Tibial artery (tissue), 4 donors: ENCODE data around the gene KCNJ1.

Experiments
- DNase-seq, 2 donors: peaks; one replicate each; pipeline ENCODE4 v3.0.0-alpha.2; 2019
- H3K27ac ChIP-seq, 2 donors: fragments of 200-600 bp; sonication (generic) in 1 of 2; 1 replicate in 1 of 2; 2 replicates in 1 of 2; pipeline ENCODE4 v1.5.1; 2018 to 2019; ENCODE audit warnings: mild to moderate bottlenecking in 1 of 2
- H3K27me3 ChIP-seq, 2 donors: fragments of 200-600 bp; sonication (generic) in 1 of 2; one replicate each; pipeline versions ENCODE4 v1.5.1 to v1.6.0; 2016 to 2019
- H3K36me3 ChIP-seq, 3 donors: fragments of 200-600 bp; sonication (generic) in 2 of 3; one replicate each; pipeline ENCODE4 v1.5.1; 2016 to 2019; ENCODE audit warnings: mild to moderate bottlenecking in 2 of 3
- H3K4me1 ChIP-seq, 4 donors: fragments of 200-600 bp; sonication (generic) in 2 of 4; 1 replicate in 3 of 4; 2 replicates in 1 of 4; pipeline ENCODE4 v1.5.1; 2016 to 2019
- H3K4me3 ChIP-seq, 2 donors: fragments of 200-600 bp; sonication (generic) in 1 of 2; 1 replicate in 1 of 2; 2 replicates in 1 of 2; pipeline ENCODE4 v1.5.1; 2018 to 2019; ENCODE audit warnings: mild to moderate bottlenecking in 2 of 2
- H3K9me3 ChIP-seq, 3 donors: fragments of 200-600 bp; sonication (generic) in 1 of 3; one replicate each; pipeline ENCODE4 v1.5.1; 2016 to 2019
- CTCF ChIP-seq, 2 experiments: fragments of 200-600 bp in 1 of 2; fragments of 450-650 bp in 1 of 2; IDR thresholded peaks; one replicate each; pipeline ENCODE4 v1.5.1; 2017 to 2019; ENCODE audit warnings: antibody characterized with exemption in 2 of 2, mild to moderate bottlenecking in 1 of 2, moderate library complexity in 1 of 2
- intact Hi-C: fragments of 100-400 bp; cut with DNase I; formaldehyde crosslinking; loops from one replicate; pipeline ENCODE4 v1.15.0; 2023; ENCODE audit warnings: low total_unique reads

Gene KCNJ1

DNA sequence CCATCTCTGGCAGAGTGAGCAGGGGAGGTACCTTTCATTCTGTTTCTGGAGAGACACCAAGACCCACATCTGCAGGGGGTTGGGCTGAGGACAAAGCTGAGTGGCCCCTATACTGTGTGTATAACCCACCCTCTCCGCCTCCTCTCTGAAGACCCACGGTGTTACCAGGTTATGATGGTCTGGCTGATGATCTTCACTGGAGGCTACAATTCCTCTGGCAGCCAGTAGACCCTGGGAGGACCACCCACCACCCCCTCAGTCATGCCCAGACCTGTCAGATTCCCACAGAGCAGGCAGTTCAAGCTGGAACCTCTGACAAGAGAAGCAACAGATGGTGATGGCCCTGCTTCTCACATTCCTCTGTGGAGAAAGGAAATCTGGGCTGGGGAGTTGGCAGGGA, 11.4 kb upstream of the KCNJ1 start:
- no peak overlapping the region for H3K4me3 ChIP-seq
- H3K9me3 ChIP-seq, result no peaks in the 10 kb centered on the region
- H3K4me1 ChIP-seq, result no peaks in the 10 kb centered on the region
- no peak for TF ChIP-seq CTCF (IDR thresholded peaks at IDR 0.05)
- H3K27me3 ChIP-seq, result peaks cover 0 to 25% of the 10 kb centered on the region in 2 donors
- DNase-seq, result no peak
- H3K27ac ChIP-seq, result no peak overlapping the region
- H3K36me3 ChIP-seq, result no peaks in the 10 kb centered on the region
- intact Hi-C loops, result no loop called here

- DNase-seq, result no peak
- intact Hi-C loops, result no loop called here
- Histone ChIP-seq H3K4me3 (no peak overlapping the region), H3K27me3 (peaks cover 0 to 23% of the 10 kb centered on the region in 2 donors), H3K27ac (no peak overlapping the region), H3K36me3 (no peaks in the 10 kb centered on the region), H3K9me3 (no peaks in the 10 kb centered on the region), H3K4me1 (no peaks in the 10 kb centered on the region)
- TF ChIP-seq CTCF (IDR thresholded peaks at IDR 0.05), result no peak
These were observed 10.6 kb upstream of the KCNJ1 start for GRCh38 chr11:128877726-128878125.

- no peaks in the 10 kb centered on the region for H3K9me3 ChIP-seq
- DNase-seq, result no peak
- H3K36me3 ChIP-seq, result no peaks in the 10 kb centered on the region
- intact Hi-C loops, result no loop called here
- peaks cover 0 to 23% of the 10 kb centered on the region in 2 donors for H3K27me3 ChIP-seq
- no peaks in the 10 kb centered on the region for H3K4me1 ChIP-seq
- no peak overlapping the region for H3K27ac ChIP-seq
- no peak for TF ChIP-seq CTCF (IDR thresholded peaks at IDR 0.05)
- H3K4me3 ChIP-seq, result no peak overlapping the region
These were observed 9.1 kb upstream of the KCNJ1 start for GRCh38 chr11:128876133-128876650.

DNA sequence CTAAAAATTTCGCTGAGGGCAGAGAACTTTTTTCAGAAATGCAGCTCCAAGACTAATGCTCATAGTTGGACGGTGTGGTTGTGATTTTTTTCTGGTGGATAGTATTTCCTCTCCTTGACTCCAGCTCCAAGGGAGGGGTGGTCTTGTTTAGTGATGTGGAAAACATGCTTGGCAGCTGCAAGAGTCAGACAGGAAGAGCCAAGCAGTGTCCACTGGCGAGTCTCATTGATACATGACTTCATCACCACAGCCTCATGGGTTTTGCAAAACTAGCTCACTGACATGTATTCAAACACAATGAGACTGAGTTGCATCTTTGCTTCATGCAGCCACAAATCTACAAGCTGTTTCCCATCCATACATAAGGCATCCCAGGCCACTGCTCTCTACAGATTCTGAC, 7.3 kb upstream of the KCNJ1 start:
- Histone ChIP-seq H3K4me3 (no peak overlapping the region), H3K27me3 (peaks cover 0 to 9% of the 10 kb centered on the region in 2 donors), H3K27ac (no peak overlapping the region), H3K4me1 (no peaks in the 10 kb centered on the region), H3K9me3 (no peaks in the 10 kb centered on the region), H3K36me3 (no peaks in the 10 kb centered on the region)
- intact Hi-C loops, result no loop called here
- TF ChIP-seq CTCF (IDR thresholded peaks at IDR 0.05), result no peak
- DNase-seq, result no peak

DNA sequence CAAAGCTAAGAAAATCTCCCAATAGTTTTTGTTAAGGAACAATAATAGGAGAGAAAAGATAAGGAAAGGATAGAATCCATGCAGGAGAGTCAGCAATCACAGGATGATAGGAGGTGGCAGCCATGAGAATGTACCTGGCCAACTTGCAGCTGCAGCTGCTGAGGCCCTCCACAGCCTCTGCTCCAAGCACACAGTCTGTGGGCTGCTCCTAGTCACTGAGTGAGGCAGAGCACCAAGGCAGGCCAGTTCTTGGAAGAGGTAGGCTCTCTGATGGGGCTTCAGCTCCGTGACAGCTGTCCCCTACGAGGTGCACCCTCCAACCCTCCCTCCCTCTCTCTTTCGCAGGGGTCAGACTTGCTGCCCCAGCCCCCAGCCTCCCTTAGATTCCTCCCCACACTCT, 5.5 kb upstream of the KCNJ1 start:
- H3K4me3 ChIP-seq, result no peak overlapping the region
- H3K9me3 ChIP-seq, result no peaks in the 10 kb centered on the region
- H3K36me3 ChIP-seq, result no peaks in the 10 kb centered on the region
- H3K4me1 ChIP-seq, result no peaks in the 10 kb centered on the region
- H3K27me3 ChIP-seq, result peaks cover 0 to 2% of the 10 kb centered on the region in 2 donors
- no peak for TF ChIP-seq CTCF (IDR thresholded peaks at IDR 0.05)
- DNase-seq, result no peak
- intact Hi-C loops, result no loop called here
- no peak overlapping the region for H3K27ac ChIP-seq

DNA sequence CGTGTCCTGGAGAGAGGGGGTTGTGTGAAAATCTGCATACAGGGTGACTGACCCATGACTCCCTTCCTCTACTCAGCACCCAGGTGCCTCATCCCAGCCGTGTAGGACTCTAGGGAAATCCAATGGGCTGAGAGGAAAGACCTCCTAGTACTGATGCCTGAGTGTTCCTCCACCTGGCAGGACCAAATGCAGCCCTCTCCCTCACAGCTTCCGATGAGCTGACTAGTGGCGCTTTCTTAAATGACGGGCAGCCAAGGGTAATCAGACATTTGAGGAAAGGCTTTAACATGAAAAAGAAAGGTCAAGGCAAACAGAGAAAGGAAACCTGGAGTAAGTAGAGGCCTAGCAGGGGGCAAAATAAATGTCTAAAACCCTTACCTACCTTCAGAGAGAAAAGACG, 5.0 kb upstream of the KCNJ1 start:
- Histone ChIP-seq H3K36me3 (no peaks in the 10 kb centered on the region), H3K4me3 (no peak overlapping the region), H3K4me1 (no peaks in the 10 kb centered on the region), H3K27me3 (peaks cover 0 to 2% of the 10 kb centered on the region in 2 donors), H3K9me3 (no peaks in the 10 kb centered on the region), H3K27ac (no peak overlapping the region)
- intact Hi-C loops, result no loop called here
- no peak for DNase-seq
- no peak for TF ChIP-seq CTCF (IDR thresholded peaks at IDR 0.05)
